GM21529 (cell line): ENCODE results near the gene TRPM2.

Source experiments
- ATAC-seq: cut with Tn5 transposase; IDR thresholded peaks from one replicate; pipeline ENCODE4 v1.9.1; 2021; ENCODE audit not compliant: unreplicated experiment

The TRPM2 gene

DNA sequence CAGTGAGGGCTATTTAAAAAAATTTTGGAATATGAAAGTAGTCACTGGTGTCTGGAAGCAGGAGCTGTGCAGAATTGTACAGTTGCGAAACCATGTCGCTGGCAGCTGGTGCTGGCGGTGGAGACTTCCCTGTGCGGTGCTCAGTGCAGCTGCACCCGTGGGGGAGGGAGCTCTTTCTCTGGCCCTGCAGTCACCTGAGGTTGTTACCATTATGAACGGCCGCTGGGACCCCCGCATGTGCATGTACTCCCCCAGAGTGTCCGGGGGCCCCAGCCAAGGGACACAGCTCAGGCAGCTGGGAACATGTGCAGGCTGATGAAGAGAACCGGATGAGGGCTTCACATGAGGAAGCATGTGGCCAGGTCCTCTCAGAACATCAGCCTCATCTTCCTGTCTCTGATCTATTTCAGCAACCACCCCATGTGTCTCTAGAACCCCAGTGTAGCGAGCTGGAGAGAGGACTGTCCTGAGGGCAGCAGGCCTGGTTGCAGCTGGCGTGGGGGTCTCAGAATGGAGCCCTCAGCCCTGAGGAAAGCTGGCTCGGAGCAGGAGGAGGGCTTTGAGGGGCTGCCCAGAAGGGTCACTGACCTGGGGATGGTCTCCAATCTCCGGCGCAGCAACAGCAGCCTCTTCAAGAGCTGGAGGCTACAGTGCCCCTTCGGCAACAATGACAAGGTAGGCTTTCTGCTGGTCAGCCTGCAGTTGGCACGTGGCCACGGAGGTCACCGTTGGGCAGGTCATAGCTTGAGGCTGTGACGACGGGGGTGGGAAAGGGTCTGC, at the start of gene TRPM2:
TSS of gene TRPM2 (plus strand) at position 431 of the 780 bp plus-strand sequence. CDS start at position 511, 80 bp downstream.
- no peak for ATAC-seq

DNA sequence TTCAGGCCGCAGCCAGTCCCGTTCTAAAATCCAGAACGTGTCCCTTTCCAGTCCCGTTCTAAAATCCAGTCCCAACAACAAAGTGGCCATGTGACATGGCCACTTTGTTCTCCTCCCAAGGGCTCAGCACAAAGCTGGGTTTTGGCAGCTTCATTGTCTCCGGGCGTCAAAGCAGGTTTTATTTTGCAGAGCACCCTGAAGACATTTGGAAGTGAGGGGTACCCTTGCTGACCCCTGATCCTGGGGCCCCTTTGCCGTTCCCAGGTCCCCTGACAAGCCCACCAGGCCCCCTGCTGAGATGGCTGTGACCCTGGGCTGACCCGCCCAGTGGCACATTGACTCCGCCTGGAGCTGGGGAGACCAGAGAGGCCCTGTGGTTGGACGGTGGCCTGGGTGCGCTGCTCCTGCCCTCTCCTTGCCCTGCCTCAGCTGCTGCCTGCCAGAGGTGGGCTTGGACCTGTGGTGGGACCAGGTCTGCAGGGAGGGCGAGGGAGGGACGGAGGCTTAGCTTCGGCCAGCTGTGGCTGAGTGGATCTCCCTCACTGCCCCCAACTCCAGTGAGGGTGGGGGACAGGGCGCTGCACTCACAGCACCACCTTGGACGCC, 49.3 kb upstream of the TRPM2 start:
- ATAC-seq, result no peak

DNA sequence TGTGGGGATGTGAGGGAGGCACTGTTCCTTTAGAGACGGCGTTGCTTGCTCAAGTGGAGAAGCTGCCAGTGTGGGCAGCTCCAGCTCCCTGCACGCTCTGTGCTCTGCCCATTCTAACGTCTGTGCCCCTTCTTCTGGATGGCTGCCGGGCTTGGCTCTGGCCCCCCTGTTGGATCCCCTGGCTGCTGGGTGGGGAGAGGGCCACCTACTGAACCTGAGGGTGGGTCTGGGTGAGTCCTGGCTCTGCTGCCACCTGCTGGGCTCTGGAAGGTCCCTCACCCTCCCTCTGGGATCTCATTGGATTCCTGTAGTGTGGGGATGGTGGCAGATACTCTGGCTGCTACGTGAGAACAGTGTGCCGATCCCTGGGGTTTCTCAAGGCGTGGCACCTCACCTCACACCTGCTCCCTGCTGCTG, 48.5 kb upstream of the TRPM2 start:
- ATAC-seq, result no peak

DNA sequence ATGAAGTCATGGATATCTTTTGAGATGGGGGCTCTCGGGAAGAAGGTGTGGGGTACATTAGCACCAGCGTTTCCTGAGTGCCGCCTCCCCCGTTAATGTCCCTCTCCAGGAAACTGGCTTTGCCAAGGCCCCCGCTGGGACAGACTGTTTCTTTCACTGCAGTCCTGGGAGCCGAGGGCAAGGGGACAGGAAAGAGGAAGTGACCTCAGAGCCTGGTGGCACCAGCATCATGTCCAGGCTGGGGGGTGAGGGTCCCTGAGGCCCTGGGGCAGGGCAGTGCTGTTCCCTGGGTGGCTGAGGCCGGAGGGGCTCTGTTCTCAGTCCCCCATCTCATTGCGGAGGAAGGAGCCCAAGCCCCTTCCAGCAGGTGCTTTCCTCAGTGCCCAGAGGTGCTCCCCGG, 47.7 kb upstream of the TRPM2 start:
- no peak for ATAC-seq

DNA sequence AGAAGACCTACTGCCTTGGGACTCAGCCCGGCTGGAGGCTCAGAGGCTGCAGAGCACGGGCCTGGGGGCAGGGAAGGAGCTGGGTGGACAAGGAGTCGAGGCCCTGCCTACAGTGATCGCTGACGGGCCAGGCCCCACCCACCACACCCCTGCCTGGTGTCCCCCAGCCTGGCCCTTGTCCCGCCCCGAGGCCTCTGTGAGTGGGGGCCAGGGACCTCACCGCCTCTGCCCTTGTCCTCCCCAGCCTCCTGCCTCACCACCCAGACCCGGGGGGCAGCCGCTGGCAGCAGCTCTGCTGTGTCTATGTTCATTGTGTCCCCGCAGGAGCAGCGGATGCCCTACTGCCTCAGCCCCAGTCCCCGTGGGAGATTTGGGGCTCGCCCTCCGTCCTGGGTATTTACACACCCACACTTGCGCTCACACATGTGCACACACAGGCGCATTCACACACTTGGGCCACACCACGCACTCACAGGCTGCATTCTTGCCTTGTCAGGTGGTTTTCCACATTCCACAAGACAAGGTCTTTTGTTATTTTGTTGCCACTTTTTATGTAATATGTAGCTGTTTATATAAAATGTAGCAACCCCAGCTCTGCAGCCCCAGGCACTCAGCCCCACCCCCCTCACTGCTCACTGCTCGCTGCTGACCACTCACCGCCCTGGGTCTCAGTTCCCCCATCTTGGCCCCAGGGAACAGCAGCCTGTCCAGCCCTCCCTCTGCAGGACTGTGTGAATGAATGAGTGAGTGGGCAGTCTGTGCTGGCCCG, 46.3 kb upstream of the TRPM2 start:
- ATAC-seq, result no peak

DNA sequence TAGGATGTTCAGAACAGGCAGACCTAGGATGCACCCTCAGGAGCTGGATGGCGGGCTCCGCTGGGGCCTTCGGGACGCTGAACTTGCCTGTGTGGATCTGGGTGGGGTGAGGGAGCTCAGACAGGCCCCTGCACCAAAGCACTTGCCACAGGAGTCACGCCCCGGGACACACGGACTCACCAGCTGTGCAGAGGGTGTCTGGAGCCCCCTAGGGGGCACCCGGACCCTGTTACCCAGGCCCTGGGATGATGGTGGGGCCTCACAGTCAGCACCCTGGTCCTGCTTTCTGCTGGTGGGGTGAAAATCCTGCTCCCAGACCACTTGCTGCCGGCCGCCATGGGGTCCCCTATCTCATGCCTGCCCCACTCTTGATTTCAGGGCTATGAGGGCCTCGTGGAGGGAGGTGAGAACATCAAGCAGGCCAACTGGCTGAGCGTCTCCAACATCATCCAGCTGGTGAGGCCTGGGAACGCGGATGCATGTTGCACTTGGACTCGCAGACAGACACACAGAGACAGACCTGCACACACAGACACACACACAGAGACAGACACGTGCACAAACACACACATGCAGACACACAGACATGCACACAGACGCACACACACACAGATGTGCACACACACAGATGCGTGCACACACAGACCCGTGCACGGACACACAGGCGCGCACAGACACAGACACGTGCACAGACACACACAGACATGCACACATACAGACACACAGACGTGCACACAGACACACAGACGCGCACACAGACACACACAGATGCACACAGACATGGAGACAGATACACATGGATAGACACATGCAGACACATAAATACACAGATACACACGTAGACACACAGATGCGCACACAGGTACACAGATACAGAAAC, 42.6 kb upstream of the TRPM2 start:
- ATAC-seq, result no peak

DNA sequence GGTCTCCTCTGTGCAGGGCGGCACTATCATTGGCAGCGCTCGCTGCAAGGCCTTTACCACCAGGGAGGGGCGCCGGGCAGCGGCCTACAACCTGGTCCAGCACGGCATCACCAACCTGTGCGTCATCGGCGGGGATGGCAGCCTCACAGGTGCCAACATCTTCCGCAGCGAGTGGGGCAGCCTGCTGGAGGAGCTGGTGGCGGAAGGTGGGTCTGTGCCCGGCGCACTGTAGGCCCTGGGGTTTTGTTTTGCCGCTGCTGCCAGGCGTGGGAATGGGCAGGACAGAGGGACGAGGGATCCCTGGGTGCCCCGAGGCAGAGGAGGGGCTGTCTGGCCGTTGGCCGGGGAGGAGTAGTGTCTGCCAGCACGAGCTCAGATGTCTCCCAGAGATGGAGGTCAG, 41.3 kb upstream of the TRPM2 start:
- no peak for ATAC-seq

DNA sequence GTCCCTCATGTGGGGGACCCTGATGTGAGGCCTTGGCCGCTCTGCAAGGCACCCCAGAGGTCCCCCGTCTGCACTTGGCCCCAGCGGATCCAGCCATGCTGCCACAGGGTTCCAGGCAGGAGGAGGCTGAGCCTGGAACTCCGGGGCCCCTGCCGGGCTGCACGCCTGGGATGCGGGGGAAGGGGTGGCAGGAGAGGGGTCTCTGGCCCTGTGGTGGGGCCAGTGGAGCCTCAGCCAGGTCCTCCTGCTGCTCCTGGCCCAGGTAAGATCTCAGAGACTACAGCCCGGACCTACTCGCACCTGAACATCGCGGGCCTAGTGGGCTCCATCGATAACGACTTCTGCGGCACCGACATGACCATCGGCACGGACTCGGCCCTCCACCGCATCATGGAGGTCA, 40.7 kb upstream of the TRPM2 start:
- ATAC-seq, result no peak

DNA sequence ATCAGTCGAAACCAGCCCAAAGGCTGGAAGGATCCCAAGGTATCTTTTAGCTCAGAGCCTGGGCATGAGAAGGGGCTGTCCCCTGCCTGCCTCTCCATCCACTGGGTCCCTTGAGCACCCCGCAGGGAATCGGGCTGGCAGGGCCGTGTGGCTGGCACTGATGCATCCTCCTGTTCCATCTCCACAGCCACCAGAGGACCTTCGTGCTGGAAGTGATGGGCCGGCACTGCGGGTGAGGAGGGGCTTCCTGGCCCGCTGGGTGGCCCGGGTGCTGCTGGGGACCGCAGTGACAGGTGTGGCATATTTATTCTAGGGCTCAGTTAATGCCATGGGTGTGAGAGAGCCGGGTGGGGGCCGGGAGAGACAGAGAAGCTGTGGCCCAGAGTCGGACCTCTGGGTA, 40.0 kb upstream of the TRPM2 start:
- no peak for ATAC-seq

DNA sequence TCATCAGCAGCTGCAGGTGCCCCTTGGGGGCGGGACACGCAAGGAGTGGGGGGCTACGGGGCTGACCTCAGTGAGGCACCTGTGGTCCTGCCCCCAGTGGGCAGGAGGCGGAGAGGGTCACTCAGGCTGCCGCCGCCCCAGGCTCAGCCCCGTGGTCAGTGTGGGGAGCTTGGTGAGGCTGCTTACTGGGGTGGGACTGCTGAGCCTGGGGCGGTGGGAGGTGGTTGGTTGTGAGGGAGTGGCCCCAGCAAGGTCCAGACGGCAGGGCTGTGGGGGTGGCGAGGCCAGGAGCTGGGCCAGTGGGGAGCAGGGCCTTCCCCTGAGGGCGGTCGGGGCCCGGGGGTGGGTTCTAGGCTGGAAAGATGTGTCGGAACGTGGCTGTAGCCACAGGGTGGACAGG, 39.3 kb upstream of the TRPM2 start:
- no peak for ATAC-seq

DNA sequence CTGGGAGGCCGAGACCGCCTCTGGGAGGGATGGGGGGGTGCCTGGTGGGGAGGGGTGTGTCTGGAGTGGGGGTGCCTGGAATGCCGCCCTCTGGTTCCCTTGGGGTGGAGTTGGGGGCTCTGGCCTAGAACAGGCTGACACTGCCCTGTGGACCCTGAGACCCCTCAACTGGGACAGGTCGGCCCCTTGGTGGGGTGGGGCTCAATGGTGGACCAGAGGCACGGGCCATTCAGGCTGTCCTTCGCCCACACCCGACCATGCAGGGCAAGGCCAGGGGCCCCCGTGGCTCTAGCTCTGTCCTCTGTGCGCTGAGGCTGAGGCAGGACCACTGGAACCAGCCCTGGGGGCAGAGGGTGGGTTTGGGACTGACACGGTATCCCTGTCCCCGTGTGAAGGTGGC, 38.9 kb upstream of the TRPM2 start:
- ATAC-seq, result no peak

DNA sequence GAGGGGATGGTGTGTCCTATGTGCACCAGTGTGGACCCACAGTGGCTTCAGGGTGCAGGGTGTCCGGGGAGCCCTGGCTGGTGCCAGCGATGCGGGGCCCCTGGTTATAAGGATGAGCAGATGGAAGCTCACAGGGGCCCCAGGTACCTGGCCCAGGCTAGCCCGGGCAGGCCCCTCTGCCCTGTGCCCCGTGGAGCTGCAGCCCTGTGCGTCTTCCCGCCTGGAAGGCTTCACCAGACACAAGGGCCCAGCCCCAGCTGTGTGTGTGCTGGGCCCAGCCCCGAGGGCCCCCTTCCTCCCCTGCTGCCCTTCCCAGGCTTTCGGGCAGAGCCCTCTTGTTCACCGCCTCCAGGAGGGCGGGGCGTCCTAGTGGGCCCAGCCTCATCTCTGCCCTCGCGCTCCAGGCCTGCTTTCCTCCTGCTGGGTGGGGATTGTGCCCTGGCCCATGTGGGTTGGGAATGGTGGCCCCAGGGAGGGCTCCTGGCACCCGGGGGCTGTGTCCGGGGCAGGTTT, 37.7 kb upstream of the TRPM2 start:
- no peak for ATAC-seq

DNA sequence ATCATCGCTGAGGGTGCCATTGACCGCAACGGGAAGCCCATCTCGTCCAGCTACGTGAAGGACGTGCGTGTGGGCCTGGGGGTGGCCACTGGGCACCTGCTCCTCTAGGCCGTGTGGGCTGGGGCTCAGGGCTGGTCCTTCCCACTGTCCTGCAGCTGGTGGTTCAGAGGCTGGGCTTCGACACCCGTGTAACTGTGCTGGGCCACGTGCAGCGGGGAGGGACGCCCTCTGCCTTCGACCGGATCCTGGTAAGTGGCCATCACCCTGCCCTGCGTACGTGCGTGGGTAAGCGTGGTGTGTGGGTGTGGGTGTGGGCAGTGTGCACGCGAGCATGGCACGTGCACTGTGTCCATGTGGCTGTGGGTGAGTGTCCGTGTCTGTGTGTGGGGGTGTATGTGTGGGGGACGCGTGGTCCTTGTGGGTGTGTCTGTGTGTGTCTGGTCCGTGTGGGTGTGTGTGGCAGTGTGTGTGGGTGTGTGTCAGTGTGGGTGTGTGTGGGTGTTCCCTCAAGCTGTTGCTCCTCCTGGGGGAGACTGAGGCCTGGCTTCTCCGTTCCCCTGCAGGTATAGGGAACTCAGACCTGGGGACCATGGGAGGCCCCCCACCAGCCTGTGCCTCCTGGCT, 37.0 kb upstream of the TRPM2 start:
- ATAC-seq, result no peak

DNA sequence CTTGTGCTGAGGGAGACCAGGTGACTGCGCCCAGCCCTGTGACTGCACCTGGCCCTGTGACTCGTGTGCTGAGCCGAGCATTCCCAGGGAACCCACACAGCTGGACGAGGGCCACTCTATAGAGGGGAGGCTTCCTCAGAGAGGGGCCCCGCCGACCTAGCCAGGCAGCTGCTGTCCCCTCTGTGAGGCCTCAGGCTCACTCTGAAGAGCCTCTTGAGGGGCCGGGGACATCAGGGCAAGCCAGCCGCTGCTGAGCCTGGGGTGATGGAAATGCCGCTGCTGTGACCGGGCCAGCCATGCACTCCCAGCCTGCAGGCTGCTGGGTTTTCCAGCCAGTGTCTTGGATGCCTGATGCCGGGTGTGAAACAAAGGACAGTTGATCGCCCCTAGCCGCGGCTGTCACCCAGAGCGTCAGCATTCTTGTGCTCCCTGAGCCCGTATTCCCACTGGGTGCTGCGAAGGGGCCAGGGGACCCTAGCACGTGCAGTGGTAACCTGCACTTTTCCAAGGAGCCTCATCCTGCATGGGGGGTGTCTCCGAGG, 36.1 kb upstream of the TRPM2 start:
- ATAC-seq, result no peak

DNA sequence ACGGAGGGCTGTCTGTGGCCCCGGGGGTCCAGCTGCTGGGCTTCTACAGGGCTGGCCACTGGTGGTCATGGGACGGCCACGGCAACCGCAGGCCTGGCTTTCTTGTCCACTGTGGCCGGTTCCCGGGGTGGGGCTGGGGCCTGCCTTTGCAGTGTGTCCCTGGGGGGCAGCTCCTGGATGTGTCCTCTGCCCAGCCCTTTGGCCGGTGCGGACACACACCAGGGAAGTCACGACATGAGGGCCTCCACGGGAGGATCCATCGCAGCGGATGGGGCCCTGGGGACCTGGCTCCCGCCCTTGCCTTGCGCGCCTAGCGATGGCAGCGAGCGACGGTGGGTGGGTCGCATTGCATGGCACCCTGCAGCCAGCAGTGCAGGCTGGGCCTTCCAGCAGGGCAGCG, 35.5 kb upstream of the TRPM2 start:
- ATAC-seq, result no peak

DNA sequence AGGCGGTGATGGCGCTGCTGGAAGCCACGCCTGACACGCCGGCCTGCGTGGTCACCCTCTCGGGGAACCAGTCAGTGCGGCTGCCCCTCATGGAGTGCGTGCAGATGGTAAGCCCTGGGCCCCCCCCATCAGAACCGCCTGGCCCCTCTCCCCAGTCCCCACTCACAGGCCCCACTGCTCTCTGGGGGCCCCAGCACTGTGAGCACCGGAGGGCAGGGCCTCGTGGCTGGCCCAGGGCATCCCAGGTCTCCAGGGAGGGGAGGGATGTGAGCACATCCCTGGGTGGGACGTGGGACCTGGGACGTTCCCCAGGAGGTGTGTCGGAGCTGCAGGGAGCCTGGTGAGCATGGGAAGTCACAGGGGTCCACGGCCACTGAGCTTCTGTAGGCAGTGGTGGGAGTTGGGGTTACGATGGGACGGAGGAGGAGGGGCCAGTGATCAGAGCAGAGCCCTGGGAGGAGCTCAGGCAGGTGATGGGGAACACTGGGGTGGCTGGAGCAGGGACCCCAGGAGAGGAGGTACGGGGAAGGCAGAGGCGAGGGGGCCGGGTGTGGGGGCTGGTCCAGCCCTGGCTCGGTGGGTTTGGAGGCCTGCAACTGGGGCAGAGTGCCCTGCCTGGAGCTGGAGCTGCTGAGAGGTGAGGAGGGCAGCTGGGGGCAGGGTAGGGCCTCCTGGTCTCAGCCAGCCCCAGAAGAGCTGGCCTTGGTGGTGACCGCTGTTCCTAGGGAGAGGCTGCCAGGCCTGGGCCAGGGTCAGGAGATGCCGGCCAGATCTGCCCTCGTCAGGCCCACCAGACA, 34.7 kb upstream of the TRPM2 start:
- ATAC-seq, result no peak

DNA sequence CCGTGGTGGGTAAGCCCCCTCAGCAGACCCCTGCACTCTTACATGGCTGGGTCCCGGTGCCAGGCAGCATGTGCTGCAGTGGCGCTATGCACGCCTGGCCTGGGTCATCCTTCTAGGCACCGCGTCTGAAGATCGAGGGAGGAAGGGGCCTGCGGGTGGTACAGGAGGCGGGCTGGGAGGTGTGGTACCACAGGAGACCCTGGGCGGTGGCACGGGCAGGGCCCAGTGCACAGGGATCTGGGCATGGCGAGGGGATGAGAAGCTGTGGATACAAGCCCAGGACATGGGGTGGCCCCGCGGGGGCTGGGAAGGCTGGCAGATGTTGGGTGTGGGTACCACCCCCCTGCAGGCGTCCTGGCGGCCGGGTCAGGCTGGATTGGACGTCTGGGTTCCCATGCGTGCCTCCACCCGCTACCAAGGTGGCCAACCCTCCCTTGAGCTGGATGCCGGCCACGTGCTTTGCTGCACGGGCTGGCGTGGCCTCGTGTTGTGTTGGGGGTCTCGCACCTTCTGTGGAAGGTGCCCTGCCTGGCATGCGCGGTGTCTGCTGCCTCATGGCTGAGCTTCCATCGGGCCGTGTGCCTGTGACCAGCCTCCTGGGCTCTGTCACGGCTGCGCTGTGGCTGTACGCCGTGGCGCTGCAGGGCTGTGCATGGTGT, 33.9 kb upstream of the TRPM2 start:
- no peak for ATAC-seq

DNA sequence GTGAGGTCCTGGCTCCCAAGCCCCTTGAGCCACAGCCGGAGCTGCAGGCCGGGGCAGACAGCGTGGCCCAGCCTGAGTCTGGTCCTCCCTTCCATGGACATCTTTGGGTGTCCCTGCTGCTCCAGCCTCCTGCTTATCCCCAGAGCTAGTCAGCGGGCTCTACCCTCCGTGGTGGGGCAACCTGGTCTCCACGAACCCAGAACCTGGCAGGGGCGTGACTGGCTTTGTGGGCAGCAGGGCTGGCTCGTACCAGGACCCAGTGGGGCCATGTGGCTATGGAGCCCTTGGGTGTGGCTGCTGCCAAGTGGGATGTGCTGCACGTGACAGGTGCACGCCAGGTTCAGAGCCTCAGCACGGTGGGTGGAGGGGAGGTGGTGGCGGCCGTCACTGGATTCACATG, 32.6 kb upstream of the TRPM2 start:
- ATAC-seq, result no peak
